NK-92 treated with Interleukin-12 subunit alpha and Interleukin-12 subunit beta, amount 100 ng/mL, for 24 hours (cell line): ENCODE results near the gene GTF2A1L.
"Not testable (repeated sequence)": the region's sequence is repeated elsewhere in the genome, so short reads cannot be mapped to it uniquely, and the experiment has no call there.

Experiments used
- DNase-seq: peaks from one replicate; lab custom pipeline; 2025; lab: John Stamatoyannopoulos, UW

The GTF2A1L gene

GRCh38 chr2:48617618-48618017 is at the start of gene GTF2A1L:
Gene GTF2A1L, plus strand, starts transcription at chr2:48617856. Its CDS starts 19 bp downstream, at chr2:48617875.
- DNase-seq, result no peak

GRCh38 chr2:48568547-48568946 is 49.1 kb upstream of the GTF2A1L start:
- DNase-seq, result peak; percentile 32

- no peak for DNase-seq
Measured at GRCh38 chr2:48569433-48569832, 48.2 kb upstream of the GTF2A1L start.

- DNase-seq, result no peak
Measured at GRCh38 chr2:48572816-48573215, 44.8 kb upstream of the GTF2A1L start.

GRCh38 chr2:48574353-48575287 is 43.0 kb upstream of the GTF2A1L start:
- DNase-seq, result no peak

GRCh38 chr2:48578313-48578712 is 39.3 kb upstream of the GTF2A1L start:
- DNase-seq, result no peak

GRCh38 chr2:48583961-48584360 is 33.7 kb upstream of the GTF2A1L start:
- no peak for DNase-seq

GRCh38 chr2:48584551-48584950 is 33.1 kb upstream of the GTF2A1L start:
- no peak for DNase-seq

GRCh38 chr2:48586433-48586832 is 31.2 kb upstream of the GTF2A1L start:
- no peak for DNase-seq

GRCh38 chr2:48587560-48587959 is 30.1 kb upstream of the GTF2A1L start:
- no peak for DNase-seq

- DNase-seq, result no peak
Measured at GRCh38 chr2:48587961-48588360, 29.7 kb upstream of the GTF2A1L start.

- no peak for DNase-seq
Measured at GRCh38 chr2:48588745-48589144, 28.9 kb upstream of the GTF2A1L start.

- DNase-seq, result no peak
Measured at GRCh38 chr2:48589170-48589767, 28.4 kb upstream of the GTF2A1L start.

- DNase-seq, result no peak
Measured at GRCh38 chr2:48590017-48590416, 27.6 kb upstream of the GTF2A1L start.

GRCh38 chr2:48592067-48592466 is 25.6 kb upstream of the GTF2A1L start:
- DNase-seq, result no peak

- DNase-seq, result not testable (repeated sequence)
Measured at GRCh38 chr2:48596751-48597150, 20.9 kb upstream of the GTF2A1L start.

GRCh38 chr2:48597492-48597891 is 20.2 kb upstream of the GTF2A1L start:
- DNase-seq, result no peak

GRCh38 chr2:48600204-48600813 is 17.3 kb upstream of the GTF2A1L start:
- DNase-seq, result no peak

GRCh38 chr2:48600917-48601316 is 16.7 kb upstream of the GTF2A1L start:
- no peak for DNase-seq

- no peak for DNase-seq
Measured at GRCh38 chr2:48601349-48601748, 16.3 kb upstream of the GTF2A1L start.

- no peak for DNase-seq
Measured at GRCh38 chr2:48605482-48606175, 12.0 kb upstream of the GTF2A1L start.

- no peak for DNase-seq
Measured at GRCh38 chr2:48607307-48608014, 10.2 kb upstream of the GTF2A1L start.
